HG03378 (cell line): ENCODE measurements around the gene ASB2.

ENCODE experiments used
- ATAC-seq: cut with Tn5 transposase; IDR thresholded peaks from one replicate; pipeline ENCODE4 v1.9.1; 2021; ENCODE audit warnings: mild to moderate bottlenecking, moderate library complexity; ENCODE audit not compliant: unreplicated experiment

The ASB2 gene

GRCh38 chr14:93964281-93964680 lies 12.1 kb downstream of the ASB2 start:
- ATAC-seq, result no peak

- no peak for ATAC-seq
These were observed 12.7 kb downstream of the ASB2 start for GRCh38 chr14:93963692-93964091.

- ATAC-seq, result peak; percentile 43
These were observed 13.4 kb downstream of the ASB2 start for GRCh38 chr14:93962701-93963601.

- ATAC-seq, result no peak
These were observed 14.8 kb downstream of the ASB2 start for GRCh38 chr14:93961620-93962019.

DNA sequence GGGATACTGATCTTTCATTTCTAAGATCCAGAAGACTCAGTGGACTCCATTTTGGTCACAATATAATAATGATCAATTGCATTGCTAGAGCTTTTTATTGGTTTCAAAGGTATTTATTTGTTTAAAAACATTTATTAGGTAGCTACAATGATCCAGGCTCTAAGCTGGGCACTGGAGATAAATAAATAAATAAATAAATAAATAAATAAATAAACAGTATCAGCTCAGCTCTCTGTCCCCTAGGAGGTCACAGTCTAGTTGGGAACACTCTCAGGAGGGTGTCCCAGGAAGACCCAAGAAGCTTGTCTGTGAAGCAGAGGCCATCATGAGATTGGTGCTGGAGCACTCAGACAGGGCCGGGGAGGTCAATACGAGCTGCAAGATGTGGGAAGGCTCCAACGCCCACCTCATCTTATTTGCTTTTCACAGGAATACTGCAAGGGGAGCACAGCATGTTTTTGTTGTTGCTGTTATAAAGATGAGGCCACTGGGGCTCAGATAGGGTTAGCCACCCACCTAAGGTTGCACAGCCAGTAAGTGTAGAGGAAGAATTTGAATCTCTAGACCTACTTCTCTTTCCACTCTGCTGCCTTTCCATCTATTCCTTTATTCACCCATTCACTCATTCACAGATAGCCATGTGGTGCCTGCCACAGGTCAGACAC lies 15.5 kb downstream of the ASB2 start:
- no peak for ATAC-seq

GRCh38 chr14:93960108-93960475 lies 16.3 kb downstream of the ASB2 start:
- no peak for ATAC-seq

DNA sequence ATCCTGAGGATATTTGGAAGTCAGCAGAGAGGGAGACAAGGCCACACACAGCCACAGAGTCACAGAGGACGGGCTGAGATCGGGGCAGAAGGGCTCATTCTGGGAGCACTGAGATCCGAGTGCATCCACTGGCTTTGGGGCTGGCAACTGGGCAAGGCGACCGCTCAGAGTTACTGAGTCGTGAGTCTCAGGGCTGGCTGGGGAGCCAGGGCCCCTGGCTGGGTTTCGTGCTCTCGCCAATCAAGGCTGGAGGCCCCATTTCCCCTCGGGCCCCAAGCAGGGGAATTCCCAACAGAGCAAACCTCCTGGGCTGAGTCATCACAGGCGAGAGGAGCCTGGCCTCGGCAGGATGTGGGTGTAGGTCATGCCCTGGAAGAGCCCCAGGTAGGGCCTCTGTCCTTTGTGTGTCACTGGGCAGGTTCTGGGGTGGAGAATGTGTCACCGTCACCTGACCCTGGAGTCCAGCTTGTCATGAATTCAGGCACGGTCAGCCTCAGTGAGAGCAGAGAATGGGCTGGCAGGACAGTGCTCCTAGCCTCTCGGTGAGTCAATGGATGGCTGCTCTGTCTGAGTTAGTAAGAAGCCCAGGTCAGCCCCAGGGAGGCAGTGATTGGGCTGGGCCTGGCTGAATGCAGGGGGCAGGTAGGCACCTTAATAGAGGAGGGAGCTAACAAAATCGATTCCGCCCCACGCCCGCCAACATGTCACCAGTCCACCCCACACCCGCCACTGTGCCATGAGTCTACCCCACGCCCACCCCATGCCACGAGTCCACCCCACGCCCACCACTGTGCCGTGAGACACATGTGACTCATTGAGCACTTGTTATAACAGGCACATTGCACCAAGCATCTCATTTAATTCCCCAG lies 16.9 kb downstream of the ASB2 start:
- ATAC-seq, result peak; percentile 81

- ATAC-seq, result no peak
These were observed 17.7 kb downstream of the ASB2 start for GRCh38 chr14:93958567-93959238.

- ATAC-seq, result no peak
These were observed 18.4 kb downstream of the ASB2 start for GRCh38 chr14:93957751-93958566.

DNA sequence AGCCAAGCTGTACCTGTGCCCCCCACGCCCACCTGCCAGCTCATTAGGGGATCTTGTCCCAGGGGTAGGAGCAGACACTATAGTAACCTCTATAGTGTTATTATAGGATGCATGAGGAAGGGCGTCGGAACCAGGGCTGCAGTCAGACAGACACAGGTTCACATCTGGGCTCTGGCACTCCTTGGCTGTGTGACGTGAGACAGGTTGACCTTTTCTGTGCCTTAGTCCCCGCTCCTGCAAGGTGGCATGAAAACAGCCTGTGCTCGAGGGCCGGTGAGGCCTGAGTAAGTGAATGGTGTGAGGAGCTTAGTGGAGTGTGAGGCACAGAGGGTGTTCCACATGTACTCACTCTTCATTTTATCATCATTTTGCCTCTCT lies 19.0 kb downstream of the ASB2 start:
- ATAC-seq, result no peak

GRCh38 chr14:93956514-93957332 lies 19.6 kb downstream of the ASB2 start:
- no peak for ATAC-seq

DNA sequence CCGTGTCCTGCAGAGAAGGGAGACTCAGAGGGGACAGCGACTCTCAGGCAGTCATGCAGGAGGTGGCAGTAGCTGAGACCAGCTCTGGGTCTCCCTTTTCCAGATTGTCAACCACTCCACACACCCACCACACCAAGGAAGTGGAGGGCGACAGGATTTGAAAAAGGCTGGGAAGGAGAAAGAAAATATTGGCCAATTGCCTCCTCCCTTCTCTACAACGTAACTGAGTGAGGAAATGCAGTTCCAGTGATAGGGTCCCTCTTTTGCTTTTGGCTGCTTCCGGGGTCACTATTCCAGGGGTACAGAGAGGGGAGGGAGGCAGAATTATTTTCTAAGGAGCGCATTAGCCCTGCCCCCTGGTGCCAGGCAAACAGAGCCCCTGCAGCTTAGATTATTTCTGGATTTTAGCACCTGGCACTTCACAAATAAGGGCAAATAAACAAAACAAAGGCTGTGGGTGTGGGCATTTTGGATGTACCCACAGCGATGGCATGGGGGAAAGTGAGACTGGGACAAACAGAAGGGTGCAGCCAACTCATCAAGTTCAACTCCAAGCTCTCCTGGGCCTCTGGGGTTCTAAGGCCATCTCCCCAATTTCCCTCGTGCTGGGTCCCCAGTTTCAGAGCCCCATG lies 20.4 kb downstream of the ASB2 start:
- no peak for ATAC-seq

- ATAC-seq, result no peak
These were observed 21.2 kb downstream of the ASB2 start for GRCh38 chr14:93954900-93955849.

- ATAC-seq, result no peak
These were observed 21.9 kb downstream of the ASB2 start for GRCh38 chr14:93954516-93954830.

DNA sequence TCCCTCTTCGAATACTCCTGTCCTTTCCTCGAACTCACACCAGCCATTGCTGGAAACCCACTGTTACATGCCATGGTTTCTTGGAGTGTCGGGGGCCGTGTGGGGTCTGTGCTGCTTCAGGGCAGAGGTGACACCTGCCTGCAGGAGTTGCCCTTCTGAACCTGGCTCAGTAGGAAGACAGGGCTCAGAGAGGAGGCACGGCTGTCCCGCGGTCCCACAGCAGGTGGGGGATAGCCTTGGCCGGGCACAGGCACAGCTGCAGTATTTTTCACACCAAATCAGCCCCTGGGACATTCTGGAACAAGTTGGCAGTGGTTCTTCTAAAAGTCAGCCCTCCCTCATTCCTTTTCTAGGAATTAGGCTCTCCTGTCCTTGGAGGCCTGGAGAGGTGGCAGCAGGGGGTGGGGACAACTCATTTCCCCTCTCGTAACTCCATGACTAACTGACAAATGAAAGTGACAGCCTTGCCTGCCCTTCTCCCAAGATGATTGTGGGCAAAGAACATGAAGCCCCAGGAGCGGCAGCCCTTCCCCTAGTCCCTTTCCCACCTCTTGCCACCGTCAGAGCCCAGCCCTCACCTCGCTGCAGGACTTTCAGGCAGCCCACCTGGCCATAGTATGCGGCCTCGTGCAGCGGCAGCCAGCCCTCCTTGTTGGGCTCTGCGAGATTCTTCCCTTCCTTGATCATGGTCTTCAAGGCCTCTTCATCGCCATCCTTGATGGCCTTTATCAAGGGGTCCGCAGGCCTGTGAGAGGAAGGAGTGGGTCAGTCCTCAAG lies 22.4 kb downstream of the ASB2 start:
- ATAC-seq, result no peak

DNA sequence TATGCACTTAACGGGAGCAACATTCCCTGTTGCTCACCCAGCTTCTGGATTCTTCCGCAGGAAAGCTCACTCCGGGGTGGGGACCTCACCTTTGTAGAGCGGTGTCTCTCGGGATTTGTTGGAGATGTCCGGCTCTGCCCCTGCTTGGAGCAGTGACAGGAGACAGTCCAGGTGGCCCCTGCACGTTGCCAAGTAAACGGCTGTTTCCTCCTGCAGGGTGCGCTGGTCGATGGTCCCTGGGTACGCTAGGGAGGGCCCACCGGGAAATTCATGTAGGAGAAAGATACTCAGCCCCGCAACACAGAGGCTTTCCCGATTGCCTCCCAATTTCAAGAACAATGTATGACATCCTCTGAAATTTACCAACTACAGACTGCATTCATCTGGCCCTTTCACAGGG lies 23.1 kb downstream of the ASB2 start:
- no peak for ATAC-seq

- no peak for ATAC-seq
These were observed 23.5 kb downstream of the ASB2 start for GRCh38 chr14:93952829-93953228.
